Heart left ventricle (tissue), 13 donors: ENCODE results near the gene GREM1.

Experiments
- CTCF ChIP-seq, 12 donors: fragments of 200-600 bp; sonication (generic) in 4 of 12; IDR thresholded peaks; one replicate each; pipeline versions ENCODE4 v1.5.0 to v1.8.0; 2018 to 2022; ENCODE audit warnings: antibody characterized with exemption in 12 of 12, mild to moderate bottlenecking in 5 of 12
- POLR2A ChIP-seq, 2 donors: fragments of 450-650 bp; IDR thresholded peaks; one replicate each; pipeline ENCODE4 v1.6.1; 2017; ENCODE audit warnings: antibody characterized with exemption in 2 of 2, mild to moderate bottlenecking in 2 of 2, moderate library complexity in 2 of 2
- donor health status: ischemic (EF 13 %, LVEDD 7.1; RV severe dilation, severe dysfunction).
- donor health status: DM: no; HTN: yes; CAD: no.
- donor health status: DM: no; HTN: no; CAD: no.
- donor health status: ischemic (EF 25% LVEDD 6.9; RV normal size, moderate dysfunction).
- donor health status: ischemic (EF 25% LVEDD 5.7; RV mildly dilated, moderate dysfunction).
- donor health status: ischemic (EF 35%, LVEDD 5.7; RV mildly dilated, moderate dysfunction).
- donor health status: nonischemic (EF 11% LVEDD 7.7; RV severe dilation, severe dysfunction).
- donor health status: DM: yes; HTN: yes; CAD: no.
- donor health status: PGD.
- donor health status: ischemic (EF 29% LVEDD 5.4; RV normal size, mild dysfunction).
- donor health status: nonischemic (EF 23%, LVEDD 6.1; RV moderate dilation, normal function).

GRCh38 chr15:32718227-32718820, 520 bp downstream of the GREM1 start:
- no peak for TF ChIP-seq CTCF (IDR thresholded peaks at IDR 0.05)
- TF ChIP-seq POLR2A (IDR thresholded peaks at IDR 0.05), result no peak
